ENCODE measurements around the gene CES2.
"Not testable (repeated sequence)": the region's sequence is repeated elsewhere in the genome, so short reads cannot be mapped to it uniquely, and the experiment has no call there.

The CES2 gene

DNA sequence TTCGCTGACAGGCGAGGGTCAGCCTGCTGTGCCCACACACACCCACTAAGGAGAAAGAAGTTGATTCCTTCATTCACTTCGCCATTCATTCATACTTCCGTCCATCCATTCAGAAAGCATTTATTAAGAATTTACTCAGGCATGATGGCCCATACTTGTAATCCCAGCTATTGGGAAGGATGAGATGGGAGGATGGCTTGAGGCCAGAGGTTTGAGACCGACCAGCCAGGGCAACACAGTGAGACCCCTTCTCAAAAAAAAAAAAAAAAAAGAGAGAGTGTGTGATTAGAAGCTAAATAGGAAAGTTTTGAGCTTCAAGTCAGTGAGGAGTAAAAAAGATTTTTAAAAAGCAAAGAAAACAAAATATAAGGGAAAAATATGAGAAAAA lies 8.7 kb downstream of the CES2 start:
- Histone ChIP-seq H3K27me3 (ENCODE audit: low read length) (no peaks in the 10 kb centered on the region), H3K4me3 (ENCODE audit: insufficient read depth, low read length, poor library complexity, severe bottlenecking) (no peak overlapping the region), H3K36me3 (ENCODE audit: low read length) (no peaks in the 10 kb centered on the region), H3K9me2 (replicated peaks; ENCODE audit: insufficient read depth, low read length) (no peaks in the 10 kb centered on the region), H3K79me2 (ENCODE audit: insufficient read depth, low read length) (no peaks in the 10 kb centered on the region), H4K20me1 (ENCODE audit: low read depth, low read length) (no peaks in the 10 kb centered on the region), H3K9ac (ENCODE audit: low read length) (no peak overlapping the region), H3F3A (ENCODE audit: insufficient read depth) (no peaks in the 10 kb centered on the region), H2AFZ (ENCODE audit: low read depth, low read length, severe bottlenecking) (no peak overlapping the region), H3K9me3 (ENCODE audit: insufficient read depth, low read length) (no peaks in the 10 kb centered on the region), H3K4me2 (ENCODE audit: low read depth, low read length, poor library complexity, severe bottlenecking) (no peak overlapping the region), H3K27ac (ENCODE audit: low read depth, low read length) (no peak overlapping the region)
- TF ChIP-seq, protein P1, sequence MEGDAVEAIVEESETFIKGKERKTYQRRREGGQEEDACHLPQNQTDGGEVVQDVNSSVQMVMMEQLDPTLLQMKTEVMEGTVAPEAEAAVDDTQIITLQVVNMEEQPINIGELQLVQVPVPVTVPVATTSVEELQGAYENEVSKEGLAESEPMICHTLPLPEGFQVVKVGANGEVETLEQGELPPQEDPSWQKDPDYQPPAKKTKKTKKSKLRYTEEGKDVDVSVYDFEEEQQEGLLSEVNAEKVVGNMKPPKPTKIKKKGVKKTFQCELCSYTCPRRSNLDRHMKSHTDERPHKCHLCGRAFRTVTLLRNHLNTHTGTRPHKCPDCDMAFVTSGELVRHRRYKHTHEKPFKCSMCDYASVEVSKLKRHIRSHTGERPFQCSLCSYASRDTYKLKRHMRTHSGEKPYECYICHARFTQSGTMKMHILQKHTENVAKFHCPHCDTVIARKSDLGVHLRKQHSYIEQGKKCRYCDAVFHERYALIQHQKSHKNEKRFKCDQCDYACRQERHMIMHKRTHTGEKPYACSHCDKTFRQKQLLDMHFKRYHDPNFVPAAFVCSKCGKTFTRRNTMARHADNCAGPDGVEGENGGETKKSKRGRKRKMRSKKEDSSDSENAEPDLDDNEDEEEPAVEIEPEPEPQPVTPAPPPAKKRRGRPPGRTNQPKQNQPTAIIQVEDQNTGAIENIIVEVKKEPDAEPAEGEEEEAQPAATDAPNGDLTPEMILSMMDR (IDR thresholded peaks at IDR 0.05; ENCODE audit: insufficient read depth, low read length, poor library complexity, severe bottlenecking), result no peak
- TF ChIP-seq EZH2phosphoT487 (conservative IDR thresholded peaks at IDR 0.05; ENCODE audit: low read length), result no peak

DNA sequence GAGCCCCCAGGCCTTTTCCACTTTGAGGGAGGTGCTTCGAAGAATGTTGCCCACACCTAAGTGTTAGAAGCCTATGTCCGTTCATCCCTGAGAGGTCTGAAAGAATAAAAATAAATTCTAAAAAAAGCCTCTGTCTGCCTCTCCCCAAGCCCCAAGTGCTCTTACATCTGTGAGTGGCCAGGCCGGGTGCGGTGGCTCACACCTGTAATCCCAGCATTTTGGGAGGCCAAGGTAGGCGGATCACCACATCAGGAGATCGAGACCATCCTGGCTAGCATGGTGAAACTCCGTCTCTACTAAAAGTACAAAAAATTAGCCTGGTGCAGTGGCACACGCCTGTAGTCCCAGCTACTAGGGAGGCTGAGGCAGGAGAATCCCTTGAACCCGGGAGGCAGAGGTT lies 9.7 kb downstream of the CES2 start:
- H3K9me3 ChIP-seq (ENCODE audit: insufficient read depth, low read length); H3K9ac ChIP-seq (ENCODE audit: low read length); H3K4me3 ChIP-seq (ENCODE audit: insufficient read depth, low read length, poor library complexity, severe bottlenecking); H3K9me2 ChIP-seq (replicated peaks; ENCODE audit: insufficient read depth, low read length); H3K79me2 ChIP-seq (ENCODE audit: insufficient read depth, low read length); H3K27me3 ChIP-seq (ENCODE audit: low read length); H2AFZ ChIP-seq (ENCODE audit: low read depth, low read length, severe bottlenecking); H3F3A ChIP-seq (ENCODE audit: insufficient read depth); H4K20me1 ChIP-seq (ENCODE audit: low read depth, low read length); H3K27ac ChIP-seq (ENCODE audit: low read depth, low read length); H3K4me2 ChIP-seq (ENCODE audit: low read depth, low read length, poor library complexity, severe bottlenecking); H3K36me3 ChIP-seq (ENCODE audit: low read length): not testable (repeated sequence)

DNA sequence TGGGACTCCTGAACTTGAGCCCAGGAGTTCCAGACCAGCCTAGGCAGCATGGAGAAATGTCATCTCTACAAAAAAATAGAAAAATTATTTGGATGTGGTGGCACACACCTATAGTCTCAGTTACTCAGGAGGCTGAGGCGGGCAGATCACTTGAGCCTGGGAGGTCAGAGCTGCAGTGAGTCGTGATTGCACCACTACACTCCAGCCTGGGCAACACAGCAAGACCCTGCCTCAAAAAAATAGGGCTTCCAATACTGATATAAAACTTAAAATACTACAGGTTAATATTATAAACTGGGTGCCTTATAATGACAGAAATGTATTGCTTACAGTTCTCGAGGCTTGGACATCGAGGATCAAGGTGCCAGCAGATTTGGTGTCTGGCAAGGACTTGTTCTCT lies 10.6 kb downstream of the CES2 start:
- Histone ChIP-seq H3F3A (ENCODE audit: insufficient read depth) (no peaks in the 10 kb centered on the region), H3K9me2 (replicated peaks; ENCODE audit: insufficient read depth, low read length) (no peaks in the 10 kb centered on the region), H3K27me3 (ENCODE audit: low read length) (no peaks in the 10 kb centered on the region), H3K9me3 (ENCODE audit: insufficient read depth, low read length) (no peaks in the 10 kb centered on the region), H4K20me1 (ENCODE audit: low read depth, low read length) (no peaks in the 10 kb centered on the region), H3K9ac (ENCODE audit: low read length) (no peak overlapping the region), H3K27ac (ENCODE audit: low read depth, low read length) (no peak overlapping the region), H2AFZ (ENCODE audit: low read depth, low read length, severe bottlenecking) (no peak overlapping the region), H3K4me2 (ENCODE audit: low read depth, low read length, poor library complexity, severe bottlenecking) (no peak overlapping the region), H3K4me3 (ENCODE audit: insufficient read depth, low read length, poor library complexity, severe bottlenecking) (no peak overlapping the region), H3K79me2 (ENCODE audit: insufficient read depth, low read length) (no peaks in the 10 kb centered on the region), H3K36me3 (ENCODE audit: low read length) (no peaks in the 10 kb centered on the region)
- TF ChIP-seq, protein P1 (IDR thresholded peaks at IDR 0.05; ENCODE audit: insufficient read depth, low read length, poor library complexity, severe bottlenecking), result no peak
- TF ChIP-seq EZH2phosphoT487 (conservative IDR thresholded peaks at IDR 0.05; ENCODE audit: low read length), result no peak

DNA sequence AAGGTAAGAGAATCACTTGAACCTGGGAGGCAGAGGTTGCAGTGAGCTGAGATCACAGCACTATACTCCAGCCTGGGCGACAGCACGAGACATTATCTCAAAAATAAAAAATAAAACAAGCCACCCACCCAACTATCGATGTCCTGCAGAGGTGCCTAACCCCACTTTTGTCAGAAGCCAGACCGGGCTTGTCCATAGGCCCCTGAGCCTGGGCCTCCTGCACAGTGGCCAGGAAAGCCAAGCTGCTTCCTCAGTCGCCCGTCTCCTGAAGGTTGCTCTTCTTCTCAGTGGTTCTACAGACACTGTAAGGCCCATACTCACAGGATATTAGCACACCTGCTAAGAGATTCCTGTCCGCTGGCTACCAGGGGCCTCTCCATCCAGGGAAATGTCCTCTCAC lies 11.2 kb downstream of the CES2 start:
- TF ChIP-seq, protein P1 (IDR thresholded peaks at IDR 0.05; ENCODE audit: insufficient read depth, low read length, poor library complexity, severe bottlenecking), result no peak
- TF ChIP-seq EZH2phosphoT487 (conservative IDR thresholded peaks at IDR 0.05; ENCODE audit: low read length), result no peak
- no peak overlapping the region for H3K4me3 ChIP-seq (ENCODE audit: insufficient read depth, low read length, poor library complexity, severe bottlenecking)
- no peaks in the 10 kb centered on the region for H3K27me3 ChIP-seq (ENCODE audit: low read length)
- H3K9ac ChIP-seq (ENCODE audit: low read length), result no peak overlapping the region
- H4K20me1 ChIP-seq (ENCODE audit: low read depth, low read length), result no peaks in the 10 kb centered on the region
- H3K27ac ChIP-seq (ENCODE audit: low read depth, low read length), result no peak overlapping the region
- no peaks in the 10 kb centered on the region for H3K9me2 ChIP-seq (replicated peaks; ENCODE audit: insufficient read depth, low read length)
- no peaks in the 10 kb centered on the region for H3F3A ChIP-seq (ENCODE audit: insufficient read depth)
- H2AFZ ChIP-seq (ENCODE audit: low read depth, low read length, severe bottlenecking), result no peak overlapping the region
- no peaks in the 10 kb centered on the region for H3K79me2 ChIP-seq (ENCODE audit: insufficient read depth, low read length)
- no peaks in the 10 kb centered on the region for H3K9me3 ChIP-seq (ENCODE audit: insufficient read depth, low read length)
- no peak overlapping the region for H3K4me2 ChIP-seq (ENCODE audit: low read depth, low read length, poor library complexity, severe bottlenecking)
- no peaks in the 10 kb centered on the region for H3K36me3 ChIP-seq (ENCODE audit: low read length)
